Motor neuron (in vitro differentiated cells): Measurements from ENCODE around the gene NOS3. TPM values are rescaled to one million over a fixed set of nuclear protein-coding genes. Genes with fewer than 3 reads are reported as not detected.

Experiments
- ATAC-seq, 8 experiments: fragments of 200-7000 bp; cut with Tn5 transposase; replicated peaks in 6 of 8; 2 replicates each; pipeline ENCODE4 v1.8.0; 2021; ENCODE audit warnings: mild to moderate bottlenecking in 8 of 8, moderate library complexity in 8 of 8
- H3K27ac ChIP-seq, 2 donors: fragments of 250-450 bp; sonication (Bioruptor Pico); 2 replicates each; pipeline ENCODE4 v1.9.0; 2021; ENCODE audit warnings: antibody characterized with exemption in 2 of 2, mild to moderate bottlenecking in 2 of 2, moderate library complexity in 1 of 2
- H3K4me1 ChIP-seq, 2 donors: fragments of 250-450 bp; sonication (Bioruptor Pico); replicated peaks in 1 of 2; 2 replicates each; pipeline ENCODE4 v1.6.1; 2021; ENCODE audit warnings: antibody characterized with exemption in 2 of 2, mild to moderate bottlenecking in 2 of 2, moderate library complexity in 1 of 2
- H3K4me3 ChIP-seq, 5 donors: fragments of 250-450 bp; sonication (Bioruptor Pico); 2 replicates each; pipeline ENCODE4 v1.9.0; 2021; ENCODE audit warnings: antibody characterized with exemption in 5 of 5, mild to moderate bottlenecking in 5 of 5, moderate library complexity in 4 of 5
- WGBS, 10 experiments: fragments of 450-650 bp; shearing (Covaris generic); methylation state at CpG; one replicate each; pipeline ENCODE4 v1.0.0; 2022; 5-methylcytosine and 5-hydroxymethylcytosine counted together
- in situ Hi-C, 9 experiments: fragments of 400-800 bp; cut with MboI; loops; one replicate each; pipeline ENCODE4 v1.15.0; 2021; ENCODE audit warnings: low sequenced_read_pairs in 9 of 9, low pct_unique_long_range_greater_than_20kb in 2 of 9; ENCODE audit not compliant: unreplicated experiment in 9 of 9
- total RNA-seq, 8 experiments: library from RNA; unstranded; fragments of 300-600 nt; gene quantifications; 2 replicates each; pipeline versions ENCODE4 v1.2.3 to v1.2.4, GENCODE V29; 2022

Gene NOS3
- total RNA-seq, 8 experiments from 2014 or later: 0.33 to 4.0 (median 1.7) TPM

DNA sequence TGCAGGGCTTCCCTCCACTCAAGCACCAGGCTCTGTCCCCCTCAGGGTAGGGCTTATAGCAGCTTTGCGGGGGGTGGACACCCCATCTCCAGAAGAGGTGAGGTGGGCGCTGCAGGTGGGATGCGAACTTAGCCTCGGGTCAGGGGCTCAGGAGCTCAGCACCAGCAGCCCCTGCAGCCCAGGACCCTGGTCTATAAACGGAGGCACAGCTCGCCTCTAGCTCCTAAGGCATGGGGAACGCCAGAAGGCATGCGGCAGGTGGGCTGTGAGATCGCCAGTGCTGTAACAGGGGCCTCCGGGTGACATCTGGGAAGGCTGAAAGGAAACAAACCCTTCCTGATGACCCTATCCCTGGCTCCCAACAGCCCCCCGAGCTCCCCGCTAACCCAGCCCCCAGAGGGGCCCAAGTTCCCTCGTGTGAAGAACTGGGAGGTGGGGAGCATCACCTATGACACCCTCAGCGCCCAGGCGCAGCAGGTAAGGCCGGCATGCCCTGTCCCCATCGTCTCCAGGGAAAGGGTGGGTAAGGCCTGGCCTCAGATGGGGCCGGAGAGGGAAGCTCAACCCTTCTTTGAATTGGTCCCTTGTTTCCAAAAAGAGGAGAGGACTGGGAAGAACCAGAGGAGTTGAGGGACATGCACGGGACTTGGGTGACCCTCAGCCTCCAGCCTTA, 4.2 kb downstream of the NOS3 start:
- H3K27ac ChIP-seq: peak overlapping the region in 1 of 2 donors; percentile 64
- WGBS, 10 experiments: 40 to 88% (median 80%) methylated on average over 1 to 5 of the region's 19 CpGs; no CpG with 5 or more reads in 7 of the 10 experiments
- ATAC-seq: peak in 3 of 8 experiments; percentile 1 to 3 (median 2)
- no peak overlapping the region for H3K4me3 ChIP-seq
- H3K4me1 ChIP-seq: peaks cover 31 to 46% of the 10 kb centered on the region in 2 donors
- in situ Hi-C loops: loop anchor here in 5 of 9 experiments (25.0 kb wide), 2 partner anchors 208 to 583 kb away; a partner anchor contains a TSS

GRCh38 chr7:150996376-150997074, 5.7 kb downstream of the NOS3 start:
- ATAC-seq: peak in 7 of 8 experiments; percentile 19 to 78 (median 74)
- in situ Hi-C loops: loop anchor here in 5 of 9 experiments (25.0 kb wide), 2 partner anchors 209 to 584 kb away; a partner anchor contains a TSS

DNA sequence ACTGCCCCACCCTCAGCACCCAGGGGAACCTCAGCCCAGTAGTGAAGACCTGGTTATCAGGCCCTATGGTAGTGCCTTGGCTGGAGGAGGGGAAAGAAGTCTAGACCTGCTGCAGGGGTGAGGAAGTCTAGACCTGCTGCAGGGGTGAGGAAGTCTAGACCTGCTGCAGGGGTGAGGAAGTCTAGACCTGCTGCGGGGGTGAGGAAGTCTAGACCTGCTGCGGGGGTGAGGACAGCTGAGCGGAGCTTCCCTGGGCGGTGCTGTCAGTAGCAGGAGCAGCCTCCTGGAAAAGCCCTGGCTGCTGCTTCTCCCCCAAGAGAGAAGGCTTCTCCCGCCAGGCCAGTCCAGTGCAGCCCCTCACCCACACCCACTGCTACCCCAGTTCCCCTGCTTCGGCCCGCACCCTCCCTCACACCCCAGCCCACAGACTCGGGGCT, 6.3 kb downstream of the NOS3 start:
- in situ Hi-C loops: loop anchor here in 5 of 9 experiments (25.0 kb wide), 2 partner anchors 210 to 585 kb away; a partner anchor contains a TSS

More at GRCh38 chr7:150996376-150997074, 5.7 kb downstream of the NOS3 start:
- Histone ChIP-seq H3K27ac (peak overlapping the region in 1 of 2 donors; percentile 57), H3K4me1 (peaks cover 31 to 46% of the 10 kb centered on the region in 2 donors), H3K4me3 (no peak overlapping the region)
- WGBS, 10 experiments: no CpG with 5 or more reads among the region's 31 CpGs

GRCh38 chr7:150997817-150998216, 7.0 kb downstream of the NOS3 start:
- in situ Hi-C loops: loop anchor here in 5 of 9 experiments (25.0 kb wide), 2 partner anchors 211 to 586 kb away; a partner anchor contains a TSS
- ATAC-seq: no peak
- no peak overlapping the region for H3K4me3 ChIP-seq
- peaks cover 29 to 38% of the 10 kb centered on the region in 2 donors for H3K4me1 ChIP-seq
- H3K27ac ChIP-seq: no peak overlapping the region
- 50 to 100% methylated on average over 2 to 3 of the region's 5 CpGs; no CpG with 5 or more reads in 8 of the 10 experiments for WGBS, 10 experiments

More for the DNA sequence above, 6.3 kb downstream of the NOS3 start:
- H3K4me3 ChIP-seq: no peak overlapping the region
- WGBS, 10 experiments: 100% methylated on average over 1 of the region's 8 CpGs; no CpG with 5 or more reads in 9 of the 10 experiments
- peak in 3 of 8 experiments; percentile 0 to 8 (median 7) for ATAC-seq
- peak overlapping the region in 1 of 2 donors; percentile 57 for H3K27ac ChIP-seq
- peaks cover 31 to 46% of the 10 kb centered on the region in 2 donors for H3K4me1 ChIP-seq

DNA sequence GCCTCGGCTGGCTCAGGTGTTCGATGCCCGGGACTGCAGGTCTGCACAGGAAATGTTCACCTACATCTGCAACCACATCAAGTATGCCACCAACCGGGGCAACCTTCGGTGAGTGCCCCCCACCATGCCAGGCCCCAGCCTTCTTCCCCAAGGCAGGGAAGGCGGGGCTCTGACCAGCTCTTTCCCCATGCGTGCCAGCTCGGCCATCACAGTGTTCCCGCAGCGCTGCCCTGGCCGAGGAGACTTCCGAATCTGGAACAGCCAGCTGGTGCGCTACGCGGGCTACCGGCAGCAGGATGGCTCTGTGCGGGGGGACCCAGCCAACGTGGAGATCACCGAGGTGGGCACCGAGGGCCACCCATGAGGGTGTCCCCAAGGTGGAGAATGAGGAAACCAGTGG, 7.5 kb downstream of the NOS3 start:
- in situ Hi-C loops: loop anchor here in 5 of 9 experiments (25.0 kb wide), 2 partner anchors 211 to 586 kb away; a partner anchor contains a TSS
- Histone ChIP-seq H3K27ac (no peak overlapping the region), H3K4me1 (peaks cover 25 to 33% of the 10 kb centered on the region in 2 donors), H3K4me3 (no peak overlapping the region)
- ATAC-seq: no peak
- 10 to 100% (median 95%) methylated on average over 2 to 12 of the region's 20 CpGs; no CpG with 5 or more reads in 5 of the 10 experiments for WGBS, 10 experiments

DNA sequence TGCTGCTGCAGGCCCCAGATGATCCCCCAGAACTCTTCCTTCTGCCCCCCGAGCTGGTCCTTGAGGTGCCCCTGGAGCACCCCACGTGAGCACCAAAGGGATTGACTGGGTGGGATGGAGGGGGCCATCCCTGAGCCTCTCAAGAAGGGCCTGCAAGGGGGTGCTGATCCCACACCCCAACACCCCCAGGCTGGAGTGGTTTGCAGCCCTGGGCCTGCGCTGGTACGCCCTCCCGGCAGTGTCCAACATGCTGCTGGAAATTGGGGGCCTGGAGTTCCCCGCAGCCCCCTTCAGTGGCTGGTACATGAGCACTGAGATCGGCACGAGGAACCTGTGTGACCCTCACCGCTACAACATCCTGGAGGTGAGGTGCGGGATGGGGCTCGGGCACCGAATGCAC, 8.2 kb downstream of the NOS3 start:
- Histone ChIP-seq H3K4me3 (no peak overlapping the region), H3K4me1 (peaks cover 23 to 27% of the 10 kb centered on the region in 2 donors), H3K27ac (no peak overlapping the region)
- ATAC-seq: no peak
- WGBS, 10 experiments: 80 to 90% methylated on average over 3 to 6 of the region's 12 CpGs; no CpG with 5 or more reads in 8 of the 10 experiments
- in situ Hi-C loops: loop anchor here in 5 of 9 experiments (25.0 kb wide), 2 partner anchors 212 to 587 kb away; a partner anchor contains a TSS

GRCh38 chr7:150999497-151000230, 8.8 kb downstream of the NOS3 start:
- in situ Hi-C loops: loop anchor here in 5 of 9 experiments (25.0 kb wide), 2 partner anchors 212 to 587 kb away; a partner anchor contains a TSS
- no peak overlapping the region for H3K4me3 ChIP-seq
- no peak for ATAC-seq
- no peak overlapping the region for H3K27ac ChIP-seq
- peaks cover 17 to 20% of the 10 kb centered on the region in 2 donors for H3K4me1 ChIP-seq
- no CpG with 5 or more reads among the region's 5 CpGs for WGBS, 10 experiments

- 13 to 100% (median 88%) methylated on average over 2 to 5 of the region's 13 CpGs; no CpG with 5 or more reads in 4 of the 10 experiments for WGBS, 10 experiments
- no peak overlapping the region for H3K4me3 ChIP-seq
- no peak for ATAC-seq
- in situ Hi-C loops: no loop called here
- H3K27ac ChIP-seq: no peak overlapping the region
- peaks cover 11 to 14% of the 10 kb centered on the region in 2 donors for H3K4me1 ChIP-seq
These were observed 10.2 kb downstream of the NOS3 start for GRCh38 chr7:151000897-151001495.

DNA sequence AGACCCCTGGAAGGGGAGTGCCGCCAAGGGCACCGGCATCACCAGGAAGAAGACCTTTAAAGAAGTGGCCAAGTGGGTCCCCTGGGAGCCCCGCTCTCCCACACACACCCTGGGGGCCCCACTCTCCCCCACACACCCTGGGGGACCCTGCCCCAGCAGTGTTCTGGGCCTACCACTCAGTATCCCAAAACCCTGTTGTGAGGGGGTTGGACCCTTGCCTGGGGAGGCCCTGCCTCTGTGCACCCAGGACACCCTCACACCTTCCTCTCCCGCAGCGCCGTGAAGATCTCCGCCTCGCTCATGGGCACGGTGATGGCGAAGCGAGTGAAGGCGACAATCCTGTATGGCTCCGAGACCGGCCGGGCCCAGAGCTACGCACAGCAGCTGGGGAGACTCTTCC, 10.7 kb downstream of the NOS3 start:
- no peak for ATAC-seq

GRCh38 chr7:151003572-151003971, 12.8 kb downstream of the NOS3 start:
- peak in 2 of 8 experiments; percentile 36 to 78 for ATAC-seq
- WGBS, 10 experiments: 20 to 97% (median 80%) methylated on average over 1 to 12 of the region's 12 CpGs; no CpG with 5 or more reads in 3 of the 10 experiments
- no peak overlapping the region for H3K4me3 ChIP-seq
- in situ Hi-C loops: no loop called here
- no peaks in the 10 kb centered on the region for H3K4me1 ChIP-seq
- no peak overlapping the region for H3K27ac ChIP-seq

More for the DNA sequence above, 10.7 kb downstream of the NOS3 start:
- WGBS, 10 experiments: 95 to 100% (median 95%) methylated on average over 4 to 8 of the region's 16 CpGs; no CpG with 5 or more reads in 7 of the 10 experiments
- Histone ChIP-seq H3K4me1 (peaks cover 8 to 10% of the 10 kb centered on the region in 2 donors), H3K4me3 (no peak overlapping the region), H3K27ac (no peak overlapping the region)
- in situ Hi-C loops: no loop called here

- in situ Hi-C loops: no loop called here
These were observed 14.7 kb downstream of the NOS3 start for GRCh38 chr7:151005566-151005965.

More at GRCh38 chr7:151005566-151005965, 14.7 kb downstream of the NOS3 start:
- ATAC-seq: no peak
- Histone ChIP-seq H3K4me3 (no peak overlapping the region), H3K4me1 (peaks cover 11 to 14% of the 10 kb centered on the region in 2 donors), H3K27ac (no peak overlapping the region)
- WGBS, 10 experiments: 78 to 100% (median 92%) methylated on average over 1 to 9 of the region's 9 CpGs; no CpG with 5 or more reads in 1 of the 10 experiments
